Testis (tissue), 2 donors: ENCODE data around the gene MIF4GD.

ENCODE experiments used
- POLR2A ChIP-seq: fragments of 450-650 bp; IDR thresholded peaks from one replicate; pipeline ENCODE4 v1.6.1; 2017; ENCODE audit warnings: antibody characterized with exemption, mild to moderate bottlenecking, moderate library complexity
- TF ChIP-seq, protein P1 (sequence below), 3 experiments: fragments of 450-650 bp in 2 of 3; fragments of 200-600 bp in 1 of 3; sonication (generic) in 1 of 3; IDR thresholded peaks; one replicate each; pipeline ENCODE4 v1.5.1; 2016 to 2019; ENCODE audit warnings: antibody characterized with exemption in 3 of 3, mild to moderate bottlenecking in 2 of 3, moderate library complexity in 1 of 3

DNA sequence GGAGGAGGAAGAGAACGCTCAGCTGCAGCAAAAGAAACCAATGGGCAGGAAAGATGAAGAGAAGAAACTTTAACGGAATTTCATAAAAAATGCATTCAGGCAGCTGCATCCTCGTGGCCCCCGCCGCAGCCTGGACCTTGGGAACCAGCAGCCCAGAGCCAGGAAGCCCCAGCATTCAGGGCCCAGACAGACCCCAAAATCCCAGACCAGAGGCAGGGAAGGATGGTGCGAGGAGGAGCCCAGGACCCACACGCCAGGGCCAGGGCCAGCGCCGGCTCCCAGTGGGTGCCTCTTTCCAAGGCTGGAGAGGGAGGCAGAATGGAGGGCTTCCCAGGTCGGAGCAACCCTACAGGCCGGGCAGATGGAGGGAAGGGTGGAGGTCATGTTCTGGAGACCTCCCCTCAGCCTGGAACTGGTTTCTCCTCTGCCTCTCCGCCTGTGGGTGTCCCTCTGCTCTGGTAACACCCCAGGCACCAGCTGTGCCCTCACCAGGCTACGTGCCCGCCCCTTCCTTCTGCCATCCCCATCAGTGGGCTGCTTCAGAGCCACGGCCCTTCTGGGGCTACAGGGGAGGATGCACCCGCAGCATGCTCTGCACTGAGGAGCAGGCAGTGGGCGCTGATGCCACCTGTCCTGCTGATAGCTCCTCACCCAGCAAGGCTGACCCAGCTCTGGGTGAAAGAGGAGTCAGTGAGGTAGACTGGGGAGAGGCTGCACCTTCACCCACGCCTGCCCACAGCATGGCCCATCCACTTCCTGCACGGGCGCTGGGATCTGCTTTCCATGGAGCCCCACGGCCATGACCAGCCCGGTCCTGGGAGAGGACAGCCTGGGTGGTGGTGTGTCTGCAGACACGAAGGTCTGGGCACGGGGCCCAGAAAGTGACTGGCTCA, 1.2 kb upstream of the MIF4GD start:
- TF ChIP-seq, protein P1, sequence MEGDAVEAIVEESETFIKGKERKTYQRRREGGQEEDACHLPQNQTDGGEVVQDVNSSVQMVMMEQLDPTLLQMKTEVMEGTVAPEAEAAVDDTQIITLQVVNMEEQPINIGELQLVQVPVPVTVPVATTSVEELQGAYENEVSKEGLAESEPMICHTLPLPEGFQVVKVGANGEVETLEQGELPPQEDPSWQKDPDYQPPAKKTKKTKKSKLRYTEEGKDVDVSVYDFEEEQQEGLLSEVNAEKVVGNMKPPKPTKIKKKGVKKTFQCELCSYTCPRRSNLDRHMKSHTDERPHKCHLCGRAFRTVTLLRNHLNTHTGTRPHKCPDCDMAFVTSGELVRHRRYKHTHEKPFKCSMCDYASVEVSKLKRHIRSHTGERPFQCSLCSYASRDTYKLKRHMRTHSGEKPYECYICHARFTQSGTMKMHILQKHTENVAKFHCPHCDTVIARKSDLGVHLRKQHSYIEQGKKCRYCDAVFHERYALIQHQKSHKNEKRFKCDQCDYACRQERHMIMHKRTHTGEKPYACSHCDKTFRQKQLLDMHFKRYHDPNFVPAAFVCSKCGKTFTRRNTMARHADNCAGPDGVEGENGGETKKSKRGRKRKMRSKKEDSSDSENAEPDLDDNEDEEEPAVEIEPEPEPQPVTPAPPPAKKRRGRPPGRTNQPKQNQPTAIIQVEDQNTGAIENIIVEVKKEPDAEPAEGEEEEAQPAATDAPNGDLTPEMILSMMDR (IDR thresholded peaks at IDR 0.05) = no peak
- no peak for TF ChIP-seq POLR2A
